Keratinocyte (primary cell): ENCODE results near the gene GPRIN2. TPM values are rescaled to one million over a fixed set of nuclear protein-coding genes. Genes with fewer than 3 reads are reported as not detected.

Experiments used
- DNase-seq: peaks from one replicate; pipeline ENCODE4 v3.0.0-alpha.2; 2011; ENCODE audit warnings: low read depth, missing footprints, low spot score
- FAIRE-seq: peaks from 2 replicates; lab custom pipeline; 2011; peaks lifted over from hg19 to GRCh38; lab: Jason Lieb, UNC
- H2AFZ ChIP-seq: 2 replicates; pipeline ENCODE4 v1.6.0; 2012; ENCODE audit warnings: low read length, control low read depth, inconsistent platforms; ENCODE audit not compliant: control insufficient read depth
- H3K27ac ChIP-seq: 2 replicates; pipeline ENCODE4 v1.5.1; 2011; ENCODE audit warnings: low read length; ENCODE audit not compliant: control insufficient read depth, insufficient read depth
- H3K27me3 ChIP-seq: 3 replicates; pipeline ENCODE4 v1.6.0; 2011; ENCODE audit warnings: low read length; ENCODE audit not compliant: control insufficient read depth, insufficient read depth; ENCODE audit errors: extremely low read depth
- H3K36me3 ChIP-seq, 2 experiments: 2 replicates in 1 of 2; 3 replicates in 1 of 2; pipeline ENCODE4 v1.5.1; 2011; ENCODE audit warnings: low read length in 2 of 2, mild to moderate bottlenecking in 1 of 2; ENCODE audit not compliant: control insufficient read depth in 2 of 2, insufficient read depth in 2 of 2; ENCODE audit errors: extremely low read depth in 1 of 2
- H3K4me1 ChIP-seq: 3 replicates; pipeline ENCODE4 v1.5.1; 2011; ENCODE audit warnings: low read length; ENCODE audit not compliant: control insufficient read depth, insufficient read depth; ENCODE audit errors: extremely low read depth
- H3K4me2 ChIP-seq: 3 replicates; pipeline ENCODE4 v1.6.0; 2011; ENCODE audit warnings: low read depth, low read length; ENCODE audit not compliant: control insufficient read depth, insufficient read depth; ENCODE audit errors: extremely low read depth
- H3K4me3 ChIP-seq, 3 experiments: fragments of 200-600 bp in 1 of 3; sonication (generic) in 1 of 3; 2 replicates in 2 of 3; 3 replicates in 1 of 3; pipeline ENCODE4 v1.5.1; 2011 to 2016; ENCODE audit warnings: low read length in 3 of 3, mild to moderate bottlenecking in 3 of 3, control low read depth in 2 of 3, inconsistent platforms in 1 of 3, low read depth in 1 of 3, mixed read lengths in 1 of 3, mixed run types in 1 of 3, moderate library complexity in 1 of 3; ENCODE audit not compliant: control insufficient read depth in 2 of 3, insufficient read depth in 2 of 3; ENCODE audit errors: extremely low read depth in 1 of 3
- H3K79me2 ChIP-seq: 2 replicates; pipeline ENCODE4 v1.6.0; 2012; ENCODE audit warnings: low read length; ENCODE audit not compliant: control insufficient read depth, insufficient read depth
- H3K9ac ChIP-seq: 3 replicates; pipeline ENCODE4 v1.6.0; 2011; ENCODE audit warnings: low read length; ENCODE audit not compliant: control insufficient read depth, insufficient read depth; ENCODE audit errors: extremely low read depth
- H3K9me1 ChIP-seq: 3 replicates; pipeline ENCODE4 v1.6.0; 2011; ENCODE audit warnings: low read length; ENCODE audit not compliant: control insufficient read depth, insufficient read depth; ENCODE audit errors: extremely low read depth
- H3K9me3 ChIP-seq: 2 replicates; pipeline ENCODE4 v1.5.1; 2012; ENCODE audit warnings: low read depth, low read length; ENCODE audit not compliant: control insufficient read depth
- H4K20me1 ChIP-seq: 3 replicates; pipeline ENCODE4 v1.6.0; 2011; ENCODE audit warnings: low read length; ENCODE audit not compliant: control insufficient read depth, insufficient read depth; ENCODE audit errors: extremely low read depth
- EZH2 ChIP-seq: IDR thresholded peaks from one replicate; pipeline ENCODE4 v1.6.1; 2012; ENCODE audit warnings: inconsistent platforms, mild to moderate bottlenecking, low read length, moderate library complexity
- dilution Hi-C: fragments of 300-500 bp; cut with MboI; formaldehyde crosslinking; loops from one replicate; pipeline ENCODE4 v1.7.0; 2020; ENCODE audit warnings: low sequenced_read_pairs; ENCODE audit not compliant: extremely low pct_ligation_motif_present
- polyA plus RNA-seq, 5 experiments: library from polyadenylated mRNA; depleted of rRNA in 3 of 5; stranded (reverse) in 3 of 5; stranded (forward) in 1 of 5; unstranded in 1 of 5; fragments of >200 nt; gene quantifications; 1 replicate in 1 of 5; 2 replicates in 3 of 5; 3 replicates in 1 of 5; pipeline versions ENCODE4 v1.2.1 to v1.2.3, GENCODE V29; 2011 to 2012; ENCODE audit warnings: missing spikeins in 2 of 5, low read depth in 1 of 5, low replicate concordance in 1 of 5
- TF ChIP-seq, protein P1 (sequence below), 3 experiments: IDR thresholded peaks in 1 of 3; conservative IDR thresholded peaks in 1 of 3; optimal IDR thresholded peaks in 1 of 3; 2 replicates in 2 of 3; 3 replicates in 1 of 3; pipeline versions ENCODE3 to v1.5.1; 2011; ENCODE audit warnings: low read length in 3 of 3, mild to moderate bottlenecking in 3 of 3, moderate library complexity in 2 of 3, control low read depth in 1 of 3, inconsistent platforms in 1 of 3; ENCODE audit not compliant: insufficient read depth in 2 of 3; ENCODE audit errors: extremely low read depth in 1 of 3

The GPRIN2 gene
- polyA plus RNA-seq, 1 donor (not counting 4 experiments of a cell fraction or from before 2014, with no cell fraction given): 0.08 TPM

DNA sequence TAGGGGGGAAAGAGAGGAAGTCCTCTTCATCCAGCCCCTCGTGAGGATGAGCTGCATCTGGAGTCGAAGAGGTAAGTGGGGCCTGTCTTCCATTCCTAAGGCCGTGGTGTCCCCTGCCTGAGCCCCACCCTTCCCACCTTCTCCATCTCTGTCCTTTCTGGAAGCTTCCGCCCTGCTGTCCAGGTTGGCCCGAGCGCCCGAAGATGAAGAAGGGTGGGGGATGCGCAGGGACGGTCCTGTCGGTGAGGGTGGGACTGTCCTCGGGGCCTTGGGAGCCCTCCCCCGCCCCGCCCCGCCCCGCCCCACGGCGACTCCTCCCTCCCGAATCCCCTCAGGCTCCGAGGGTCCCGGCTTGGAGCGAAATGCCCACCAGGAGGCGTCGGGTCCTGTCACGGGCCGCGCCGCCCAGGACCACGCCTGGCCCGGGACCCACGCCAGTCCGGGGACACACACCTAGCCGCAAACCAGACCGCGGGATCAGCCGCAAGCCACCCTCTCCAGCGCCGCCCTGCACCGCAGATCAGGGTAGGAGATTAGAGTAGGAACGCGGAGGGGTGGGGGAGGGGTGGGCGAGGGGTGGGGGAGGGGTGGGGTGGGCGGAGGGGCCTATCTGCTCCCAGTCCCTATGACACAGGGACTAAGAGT, 15.3 kb downstream of the GPRIN2 start:
- Histone ChIP-seq H3K36me3 (no peaks in the 10 kb centered on the region), H3K4me3 (no peak overlapping the region), H3K9me3 (no peaks in the 10 kb centered on the region), H3K4me1 (no peaks in the 10 kb centered on the region), H4K20me1 (no peaks in the 10 kb centered on the region), H3K4me2 (no peak overlapping the region), H3K79me2 (no peaks in the 10 kb centered on the region), H3K27ac (no peak overlapping the region), H3K9ac (no peak overlapping the region), H3K27me3 (peaks cover 56% of the 10 kb centered on the region), H3K9me1 (no peaks in the 10 kb centered on the region), H2AFZ (no peak overlapping the region)
- DNase-seq (no peak), FAIRE-seq (no peak)
- TF ChIP-seq, protein P1, sequence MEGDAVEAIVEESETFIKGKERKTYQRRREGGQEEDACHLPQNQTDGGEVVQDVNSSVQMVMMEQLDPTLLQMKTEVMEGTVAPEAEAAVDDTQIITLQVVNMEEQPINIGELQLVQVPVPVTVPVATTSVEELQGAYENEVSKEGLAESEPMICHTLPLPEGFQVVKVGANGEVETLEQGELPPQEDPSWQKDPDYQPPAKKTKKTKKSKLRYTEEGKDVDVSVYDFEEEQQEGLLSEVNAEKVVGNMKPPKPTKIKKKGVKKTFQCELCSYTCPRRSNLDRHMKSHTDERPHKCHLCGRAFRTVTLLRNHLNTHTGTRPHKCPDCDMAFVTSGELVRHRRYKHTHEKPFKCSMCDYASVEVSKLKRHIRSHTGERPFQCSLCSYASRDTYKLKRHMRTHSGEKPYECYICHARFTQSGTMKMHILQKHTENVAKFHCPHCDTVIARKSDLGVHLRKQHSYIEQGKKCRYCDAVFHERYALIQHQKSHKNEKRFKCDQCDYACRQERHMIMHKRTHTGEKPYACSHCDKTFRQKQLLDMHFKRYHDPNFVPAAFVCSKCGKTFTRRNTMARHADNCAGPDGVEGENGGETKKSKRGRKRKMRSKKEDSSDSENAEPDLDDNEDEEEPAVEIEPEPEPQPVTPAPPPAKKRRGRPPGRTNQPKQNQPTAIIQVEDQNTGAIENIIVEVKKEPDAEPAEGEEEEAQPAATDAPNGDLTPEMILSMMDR (optimal IDR thresholded peaks at IDR 0.05 in 1 of 3, IDR thresholded peaks at IDR 0.05 in 1 of 3, conservative IDR thresholded peaks at IDR 0.05 in 1 of 3; ENCODE audit: extremely low read depth in 1 of 3, insufficient read depth in 2 of 3, low read length in 3 of 3): peak in 1 of 3 experiments; percentile 11
- TF ChIP-seq EZH2: no peak
- dilution Hi-C loops: no loop called here

DNA sequence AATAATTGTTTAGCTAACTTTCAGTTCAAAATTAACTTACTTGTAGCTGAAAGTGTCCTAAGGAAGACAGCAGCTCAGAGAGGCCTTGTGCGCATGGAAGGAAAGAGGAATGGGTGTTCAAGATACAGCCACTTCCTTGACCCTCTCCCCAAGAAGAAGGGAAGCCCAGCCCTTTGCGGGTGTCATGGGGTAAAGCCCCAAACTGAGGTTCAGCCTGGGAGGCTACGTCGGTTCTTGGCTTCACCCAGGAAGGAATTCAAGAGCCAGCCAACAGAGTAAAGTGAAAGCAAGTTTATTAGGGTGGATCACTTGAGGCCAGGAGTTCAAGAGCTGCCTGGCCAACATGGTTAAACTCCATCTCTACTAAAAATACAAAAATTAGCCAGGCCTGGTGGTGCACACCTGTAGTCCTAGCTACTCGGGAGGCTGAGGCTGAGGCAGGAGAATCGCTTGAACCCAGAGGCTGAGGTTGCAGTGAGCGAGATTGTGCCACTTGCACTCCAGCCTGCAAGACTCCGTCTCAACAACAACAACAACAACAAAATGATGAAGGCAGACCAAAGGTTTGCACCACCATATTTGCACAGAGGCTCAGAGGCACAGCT, 15.9 kb downstream of the GPRIN2 start:
- Histone ChIP-seq H3K4me2 (no peak overlapping the region), H2AFZ (no peak overlapping the region), H3K27ac (no peak overlapping the region), H3K27me3 (peaks cover 55% of the 10 kb centered on the region), H3K4me3 (no peak overlapping the region), H3K79me2 (no peaks in the 10 kb centered on the region), H3K36me3 (no peaks in the 10 kb centered on the region), H3K9ac (no peak overlapping the region), H4K20me1 (no peaks in the 10 kb centered on the region), H3K9me3 (no peaks in the 10 kb centered on the region), H3K9me1 (no peaks in the 10 kb centered on the region), H3K4me1 (no peaks in the 10 kb centered on the region)
- no peak for DNase-seq
- no peak for FAIRE-seq
- TF ChIP-seq EZH2: no peak
- TF ChIP-seq, protein P1 (optimal IDR thresholded peaks at IDR 0.05 in 1 of 3, IDR thresholded peaks at IDR 0.05 in 1 of 3, conservative IDR thresholded peaks at IDR 0.05 in 1 of 3; ENCODE audit: extremely low read depth in 1 of 3, insufficient read depth in 2 of 3, low read length in 3 of 3): no peak
- dilution Hi-C loops: no loop called here
